ENCODE results near the gene CMKLR1.

Gene CMKLR1

GRCh38 chr12:108253540-108253939 is 85.6 kb downstream of the CMKLR1 start:
- no peaks in the 10 kb centered on the region for H3K79me2 ChIP-seq (ENCODE audit: low read length)
- H3K9me2 ChIP-seq (replicated peaks; ENCODE audit: insufficient read depth, low read length): no peaks in the 10 kb centered on the region
- no peaks in the 10 kb centered on the region for H3F3A ChIP-seq (ENCODE audit: insufficient read depth, low read length)
- TF ChIP-seq EZH2 (optimal IDR thresholded peaks at IDR 0.05; ENCODE audit: low read depth, low read length) (no peak), CTCF (IDR thresholded peaks at IDR 0.05; ENCODE audit: low read length) (no peak), EZH2phosphoT487 (IDR thresholded peaks at IDR 0.05; ENCODE audit: low read length) (no peak)
- no peaks in the 10 kb centered on the region for H3K36me3 ChIP-seq (replicated peaks; ENCODE audit: insufficient read depth, low read length)
- no peak overlapping the region for H3K9ac ChIP-seq (ENCODE audit: low read length)
- no peak overlapping the region for H2AFZ ChIP-seq (ENCODE audit: low read length)
- no peaks in the 10 kb centered on the region for H3K4me1 ChIP-seq (ENCODE audit: low read length)
- no peak overlapping the region for H3K27ac ChIP-seq (ENCODE audit: low read length)
- no peak for DNase-seq
- H4K20me1 ChIP-seq (ENCODE audit: insufficient read depth, low read length): no peaks in the 10 kb centered on the region
- no peak overlapping the region for H3K4me3 ChIP-seq (ENCODE audit: low read length)
- no peaks in the 10 kb centered on the region for H3K27me3 ChIP-seq (replicated peaks; ENCODE audit: insufficient read depth, low read length)
- no peaks in the 10 kb centered on the region for H3K9me3 ChIP-seq (replicated peaks; ENCODE audit: insufficient read depth, low read length)
- H3K4me2 ChIP-seq (ENCODE audit: low read depth, low read length): no peak overlapping the region

GRCh38 chr12:108252523-108252922 is 86.6 kb downstream of the CMKLR1 start:
- H3K27ac ChIP-seq (ENCODE audit: low read length): no peak overlapping the region
- no peaks in the 10 kb centered on the region for H3K27me3 ChIP-seq (replicated peaks; ENCODE audit: insufficient read depth, low read length)
- TF ChIP-seq CTCF (IDR thresholded peaks at IDR 0.05; ENCODE audit: low read length) (no peak), EZH2 (optimal IDR thresholded peaks at IDR 0.05; ENCODE audit: low read depth, low read length) (no peak), EZH2phosphoT487 (IDR thresholded peaks at IDR 0.05; ENCODE audit: low read length) (no peak)
- no peak overlapping the region for H2AFZ ChIP-seq (ENCODE audit: low read length)
- DNase-seq: no peak
- H4K20me1 ChIP-seq (ENCODE audit: insufficient read depth, low read length): no peaks in the 10 kb centered on the region
- no peak overlapping the region for H3K4me2 ChIP-seq (ENCODE audit: low read depth, low read length)
- H3F3A ChIP-seq (ENCODE audit: insufficient read depth, low read length): no peaks in the 10 kb centered on the region
- H3K4me3 ChIP-seq (ENCODE audit: low read length): no peak overlapping the region
- no peaks in the 10 kb centered on the region for H3K4me1 ChIP-seq (ENCODE audit: low read length)
- no peaks in the 10 kb centered on the region for H3K36me3 ChIP-seq (replicated peaks; ENCODE audit: insufficient read depth, low read length)
- H3K79me2 ChIP-seq (ENCODE audit: low read length): no peaks in the 10 kb centered on the region
- H3K9me2 ChIP-seq (replicated peaks; ENCODE audit: insufficient read depth, low read length): no peaks in the 10 kb centered on the region
- no peaks in the 10 kb centered on the region for H3K9me3 ChIP-seq (replicated peaks; ENCODE audit: insufficient read depth, low read length)
- no peak overlapping the region for H3K9ac ChIP-seq (ENCODE audit: low read length)

- Histone ChIP-seq H3K27ac (ENCODE audit: low read length) (no peak overlapping the region), H3K27me3 (replicated peaks; ENCODE audit: insufficient read depth, low read length) (no peaks in the 10 kb centered on the region), H3K36me3 (replicated peaks; ENCODE audit: insufficient read depth, low read length) (no peaks in the 10 kb centered on the region), H3K4me1 (ENCODE audit: low read length) (no peaks in the 10 kb centered on the region), H3K79me2 (ENCODE audit: low read length) (no peaks in the 10 kb centered on the region), H3K9ac (ENCODE audit: low read length) (no peak overlapping the region), H3K9me3 (replicated peaks; ENCODE audit: insufficient read depth, low read length) (no peaks in the 10 kb centered on the region), H3K4me2 (ENCODE audit: low read depth, low read length) (no peak overlapping the region), H2AFZ (ENCODE audit: low read length) (no peak overlapping the region), H3K9me2 (replicated peaks; ENCODE audit: insufficient read depth, low read length) (no peaks in the 10 kb centered on the region), H3K4me3 (ENCODE audit: low read length) (no peak overlapping the region), H4K20me1 (ENCODE audit: insufficient read depth, low read length) (no peaks in the 10 kb centered on the region), H3F3A (ENCODE audit: insufficient read depth, low read length) (no peaks in the 10 kb centered on the region)
- TF ChIP-seq CTCF (IDR thresholded peaks at IDR 0.05; ENCODE audit: low read length) (no peak), EZH2phosphoT487 (IDR thresholded peaks at IDR 0.05; ENCODE audit: low read length) (no peak), EZH2 (optimal IDR thresholded peaks at IDR 0.05; ENCODE audit: low read depth, low read length) (no peak)
- no peak for DNase-seq
Observed at GRCh38 chr12:108248011-108248410, 91.1 kb downstream of the CMKLR1 start.

Data from MM.1S (cell line).